Measurements from ENCODE around the gene PLTP.
"Not testable (repeated sequence)": the region's sequence is repeated elsewhere in the genome, so short reads cannot be mapped to it uniquely, and the experiment has no call there.

Gene PLTP

GRCh38 chr20:45944151-45944964 lies 32.4 kb upstream of the PLTP start:
- DNase-seq (ENCODE audit: low read depth) = peak; percentile 75

- no peak for DNase-seq (ENCODE audit: low read depth)
These were observed 31.7 kb upstream of the PLTP start for GRCh38 chr20:45943613-45944012.

GRCh38 chr20:45940469-45940868 lies 28.5 kb upstream of the PLTP start:
- DNase-seq (ENCODE audit: low read depth) = no peak

GRCh38 chr20:45940053-45940452 lies 28.1 kb upstream of the PLTP start:
- DNase-seq (ENCODE audit: low read depth) = peak; percentile 25

GRCh38 chr20:45938727-45939438 lies 26.9 kb upstream of the PLTP start:
- DNase-seq (ENCODE audit: low read depth) = no peak

- peak; percentile 86 for DNase-seq (ENCODE audit: low read depth)
These were observed 25.8 kb upstream of the PLTP start for GRCh38 chr20:45937765-45938164.

GRCh38 chr20:45935416-45936046 lies 23.6 kb upstream of the PLTP start:
- DNase-seq (ENCODE audit: low read depth) = no peak

GRCh38 chr20:45934586-45935415 lies 22.8 kb upstream of the PLTP start, which contains the start of gene PCIF1:
TSS of gene PCIF1 (plus strand) at chr20:45934683. CDS start at chr20:45939000, 4,317 bp downstream.
- peak; percentile 99 for DNase-seq (ENCODE audit: low read depth)

- no peak for DNase-seq (ENCODE audit: low read depth)
These were observed 22.2 kb upstream of the PLTP start for GRCh38 chr20:45934046-45934585.

- peak; percentile 80 for DNase-seq (ENCODE audit: low read depth)
These were observed 21.5 kb upstream of the PLTP start for GRCh38 chr20:45933266-45934045.

GRCh38 chr20:45931680-45932079 lies 19.7 kb upstream of the PLTP start:
- DNase-seq (ENCODE audit: low read depth) = not testable (repeated sequence)

GRCh38 chr20:45927071-45927878 lies 15.3 kb upstream of the PLTP start:
- no peak for DNase-seq (ENCODE audit: low read depth)

GRCh38 chr20:45926731-45927070 lies 14.7 kb upstream of the PLTP start:
- DNase-seq (ENCODE audit: low read depth) = no peak

GRCh38 chr20:45925821-45926506 lies 14.0 kb upstream of the PLTP start:
- no peak for DNase-seq (ENCODE audit: low read depth)

GRCh38 chr20:45924391-45925261 lies 12.7 kb upstream of the PLTP start:
- DNase-seq (ENCODE audit: low read depth) = peak; percentile 77

- DNase-seq (ENCODE audit: low read depth) = no peak
These were observed 9.6 kb upstream of the PLTP start for GRCh38 chr20:45921337-45922189.
